Activated CD4-positive, alpha-beta T cell treated with anti-CD3 and anti-CD28 coated beads, Interleukin-2, Interleukin-4, amounts not matched to agents 100 ng/mL and 50 ng/mL, durations not matched to agents 16 hours and 8 hours (primary cell): ENCODE results near the gene BIRC7.

ENCODE experiments used
- DNase-seq: peaks from one replicate; pipeline ENCODE4 v3.0.0-alpha.2; 2020; ENCODE audit warnings: low spot score

The BIRC7 gene

GRCh38 chr20:63224412-63225081, 11.2 kb upstream of the BIRC7 start:
- DNase-seq, result no peak

GRCh38 chr20:63225082-63225454, 10.6 kb upstream of the BIRC7 start:
- no peak for DNase-seq

GRCh38 chr20:63226042-63226943, 9.4 kb upstream of the BIRC7 start:
- no peak for DNase-seq

- no peak for DNase-seq
Observed at GRCh38 chr20:63227260-63227659, 8.4 kb upstream of the BIRC7 start.

GRCh38 chr20:63228806-63229205, 6.9 kb upstream of the BIRC7 start:
- no peak for DNase-seq

- DNase-seq, result no peak
Observed at GRCh38 chr20:63230800-63231268, 4.9 kb upstream of the BIRC7 start.

GRCh38 chr20:63232235-63233060, 3.3 kb upstream of the BIRC7 start:
- DNase-seq, result no peak

GRCh38 chr20:63233061-63233344, 2.7 kb upstream of the BIRC7 start:
- DNase-seq, result no peak

GRCh38 chr20:63233924-63234323, 1.8 kb upstream of the BIRC7 start:
- DNase-seq, result no peak

GRCh38 chr20:63234693-63235398, 859 bp upstream of the BIRC7 start:
- no peak for DNase-seq

GRCh38 chr20:63236116-63236837, 572 bp downstream of the BIRC7 start:
- DNase-seq, result no peak

GRCh38 chr20:63238031-63238430, 2.3 kb downstream of the BIRC7 start:
- no peak for DNase-seq

- no peak for DNase-seq
Observed at GRCh38 chr20:63238514-63239125, 2.9 kb downstream of the BIRC7 start.

GRCh38 chr20:63239431-63239830, 3.7 kb downstream of the BIRC7 start:
- no peak for DNase-seq

GRCh38 chr20:63240004-63240403, 4.3 kb downstream of the BIRC7 start:
- no peak for DNase-seq

GRCh38 chr20:63241272-63241671, 5.6 kb downstream of the BIRC7 start:
- DNase-seq, result no peak

- DNase-seq, result no peak
Observed at GRCh38 chr20:63242736-63243135, 7.0 kb downstream of the BIRC7 start.

GRCh38 chr20:63243604-63244247, 8.0 kb downstream of the BIRC7 start:
- no peak for DNase-seq

- no peak for DNase-seq
Observed at GRCh38 chr20:63244468-63244867, 8.8 kb downstream of the BIRC7 start.

GRCh38 chr20:63246490-63247288, 11.0 kb downstream of the BIRC7 start:
- DNase-seq, result no peak
